PC-3 (cell line): ENCODE results near the gene ABTB2.

ENCODE experiments used
- EZH2 ChIP-seq: fragments of 300-600 bp; sonication (generic); IDR thresholded peaks from one replicate; pipeline ENCODE4 v1.6.1; 2017; ENCODE audit warnings: antibody characterized with exemption, mild to moderate bottlenecking, low read length; ENCODE audit not compliant: unreplicated experiment
- EZH2phosphoT487 ChIP-seq: fragments of 300-600 bp; sonication (generic); IDR thresholded peaks from 2 replicates; pipeline ENCODE4 v1.6.1; 2018; ENCODE audit warnings: mild to moderate bottlenecking, antibody characterized with exemption, low read length, borderline replicate concordance
- TF ChIP-seq, protein P1 (sequence below): fragments of 300-600 bp; sonication (generic); conservative IDR thresholded peaks from 2 replicates; pipeline ENCODE4 v1.5.1; 2017; ENCODE audit warnings: antibody characterized with exemption, low read depth, mild to moderate bottlenecking, low read length

GRCh38 chr11:34167961-34168360 lies 189.8 kb downstream of the ABTB2 start:
- TF ChIP-seq, protein P1, sequence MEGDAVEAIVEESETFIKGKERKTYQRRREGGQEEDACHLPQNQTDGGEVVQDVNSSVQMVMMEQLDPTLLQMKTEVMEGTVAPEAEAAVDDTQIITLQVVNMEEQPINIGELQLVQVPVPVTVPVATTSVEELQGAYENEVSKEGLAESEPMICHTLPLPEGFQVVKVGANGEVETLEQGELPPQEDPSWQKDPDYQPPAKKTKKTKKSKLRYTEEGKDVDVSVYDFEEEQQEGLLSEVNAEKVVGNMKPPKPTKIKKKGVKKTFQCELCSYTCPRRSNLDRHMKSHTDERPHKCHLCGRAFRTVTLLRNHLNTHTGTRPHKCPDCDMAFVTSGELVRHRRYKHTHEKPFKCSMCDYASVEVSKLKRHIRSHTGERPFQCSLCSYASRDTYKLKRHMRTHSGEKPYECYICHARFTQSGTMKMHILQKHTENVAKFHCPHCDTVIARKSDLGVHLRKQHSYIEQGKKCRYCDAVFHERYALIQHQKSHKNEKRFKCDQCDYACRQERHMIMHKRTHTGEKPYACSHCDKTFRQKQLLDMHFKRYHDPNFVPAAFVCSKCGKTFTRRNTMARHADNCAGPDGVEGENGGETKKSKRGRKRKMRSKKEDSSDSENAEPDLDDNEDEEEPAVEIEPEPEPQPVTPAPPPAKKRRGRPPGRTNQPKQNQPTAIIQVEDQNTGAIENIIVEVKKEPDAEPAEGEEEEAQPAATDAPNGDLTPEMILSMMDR, result no peak
- TF ChIP-seq EZH2phosphoT487, result no peak
- no peak for TF ChIP-seq EZH2
